Progenitor cell of endocrine pancreas (in vitro differentiated cells): ENCODE results near the gene CTNNBL1. TPM values are rescaled to one million over a fixed set of nuclear protein-coding genes. Genes with fewer than 3 reads are reported as not detected.

Experiments
- DNase-seq: peaks from one replicate; pipeline ENCODE4 v3.0.0; 2021; ENCODE audit warnings: low spot score; ENCODE audit not compliant: unreplicated experiment
- H3K27ac Mint-ChIP-seq: 2 replicates; pipeline ENCODE4 v1.8.0; 2021; ENCODE audit warnings: mild to moderate bottlenecking, moderate library complexity, mixed read lengths
- H3K27me3 Mint-ChIP-seq: 2 replicates; pipeline ENCODE4 v1.8.0; 2021; ENCODE audit warnings: mixed read lengths
- H3K36me3 Mint-ChIP-seq: 2 replicates; pipeline ENCODE4 v1.8.0; 2022; ENCODE audit warnings: mixed read lengths; ENCODE audit not compliant: insufficient read depth
- H3K4me1 Mint-ChIP-seq: 2 replicates; pipeline ENCODE4 v1.8.0; 2021; ENCODE audit warnings: low read depth, mixed read lengths
- H3K4me3 Mint-ChIP-seq: 2 replicates; pipeline ENCODE4 v1.8.0; 2021; ENCODE audit warnings: low read depth, mild to moderate bottlenecking, moderate library complexity, mixed read lengths
- H3K9me3 Mint-ChIP-seq: 2 replicates; pipeline ENCODE4 v1.8.0; 2021; ENCODE audit warnings: low read depth, mixed read lengths
- CTCF ChIP-seq: fragments of 200-600 bp; sonication (generic); IDR thresholded peaks from one replicate; pipeline ENCODE4 v1.5.0; 2021; ENCODE audit warnings: antibody characterized with exemption, mild to moderate bottlenecking; ENCODE audit not compliant: unreplicated experiment
- total RNA-seq: library from RNA; stranded (reverse); gene quantifications from 2 replicates; pipeline ENCODE4 v1.2.1, GENCODE V29; 2021

Gene CTNNBL1
- total RNA-seq, 1 donor from 2014 or later = 60.4 TPM

GRCh38 chr20:37885593-37886503, 192.0 kb downstream of the CTNNBL1 start:
- H3K36me3 Mint-ChIP-seq = no peaks in the 10 kb centered on the region
- H3K9me3 Mint-ChIP-seq = no peaks in the 10 kb centered on the region
- no peak for TF ChIP-seq CTCF
- no peak for DNase-seq
- H3K4me1 Mint-ChIP-seq = peaks cover 7% of the 10 kb centered on the region
- no peak overlapping the region for H3K27ac Mint-ChIP-seq
- H3K27me3 Mint-ChIP-seq = peaks cover 4% of the 10 kb centered on the region
- no peak overlapping the region for H3K4me3 Mint-ChIP-seq

GRCh38 chr20:37886851-37887297, 193.0 kb downstream of the CTNNBL1 start:
- H3K4me3 Mint-ChIP-seq = no peak overlapping the region
- H3K4me1 Mint-ChIP-seq = peaks cover 4% of the 10 kb centered on the region
- no peaks in the 10 kb centered on the region for H3K36me3 Mint-ChIP-seq
- H3K27me3 Mint-ChIP-seq = peaks cover 4% of the 10 kb centered on the region
- no peak overlapping the region for H3K27ac Mint-ChIP-seq
- no peaks in the 10 kb centered on the region for H3K9me3 Mint-ChIP-seq
- DNase-seq = no peak
- no peak for TF ChIP-seq CTCF

GRCh38 chr20:37888641-37889040, 194.8 kb downstream of the CTNNBL1 start:
- no peaks in the 10 kb centered on the region for H3K36me3 Mint-ChIP-seq
- peaks cover 4% of the 10 kb centered on the region for H3K27me3 Mint-ChIP-seq
- peaks cover 1% of the 10 kb centered on the region for H3K4me1 Mint-ChIP-seq
- H3K9me3 Mint-ChIP-seq = no peaks in the 10 kb centered on the region
- H3K27ac Mint-ChIP-seq = no peak overlapping the region
- no peak for DNase-seq
- no peak for TF ChIP-seq CTCF
- no peak overlapping the region for H3K4me3 Mint-ChIP-seq

GRCh38 chr20:37890108-37890507, 196.3 kb downstream of the CTNNBL1 start:
- H3K4me1 Mint-ChIP-seq = peaks cover 1% of the 10 kb centered on the region
- H3K4me3 Mint-ChIP-seq = no peak overlapping the region
- H3K36me3 Mint-ChIP-seq = no peaks in the 10 kb centered on the region
- no peak overlapping the region for H3K27ac Mint-ChIP-seq
- no peak for DNase-seq
- H3K27me3 Mint-ChIP-seq = peaks cover 4% of the 10 kb centered on the region
- no peaks in the 10 kb centered on the region for H3K9me3 Mint-ChIP-seq
- TF ChIP-seq CTCF = no peak

- Mint-ChIP-seq H3K36me3 (no peaks in the 10 kb centered on the region), H3K27ac (no peak overlapping the region), H3K4me1 (peaks cover 1% of the 10 kb centered on the region), H3K27me3 (peaks cover 4% of the 10 kb centered on the region), H3K9me3 (no peaks in the 10 kb centered on the region), H3K4me3 (no peak overlapping the region)
- no peak for DNase-seq
- TF ChIP-seq CTCF = no peak
These were observed 196.8 kb downstream of the CTNNBL1 start for GRCh38 chr20:37890643-37891042.
